Fibroblast of villous mesenchyme (primary cell): Measurements from ENCODE around the gene CDH12. TPM values are rescaled to one million over a fixed set of nuclear protein-coding genes. Genes with fewer than 3 reads are reported as not detected.

Source experiments
- DNase-seq: peaks from one replicate; pipeline ENCODE4 v3.0.0-alpha.2; 2010; ENCODE audit warnings: low read depth
- H3K4me3 ChIP-seq: 2 replicates; pipeline ENCODE4 v1.5.1; 2011; ENCODE audit warnings: low read depth, mild to moderate bottlenecking, low read length
- total RNA-seq: library from RNA; depleted of rRNA; stranded (reverse); fragments of >200 nt; gene quantifications from 2 replicates; pipeline ENCODE4 v1.2.3, GENCODE V29; 2012
- TF ChIP-seq, protein P1 (sequence below): IDR thresholded peaks from 2 replicates; pipeline ENCODE4 v1.5.1; 2012; ENCODE audit warnings: low read depth, mild to moderate bottlenecking, low read length; ENCODE audit not compliant: insufficient read depth

Gene CDH12
- total RNA-seq, 1 donor, result not detected

DNA sequence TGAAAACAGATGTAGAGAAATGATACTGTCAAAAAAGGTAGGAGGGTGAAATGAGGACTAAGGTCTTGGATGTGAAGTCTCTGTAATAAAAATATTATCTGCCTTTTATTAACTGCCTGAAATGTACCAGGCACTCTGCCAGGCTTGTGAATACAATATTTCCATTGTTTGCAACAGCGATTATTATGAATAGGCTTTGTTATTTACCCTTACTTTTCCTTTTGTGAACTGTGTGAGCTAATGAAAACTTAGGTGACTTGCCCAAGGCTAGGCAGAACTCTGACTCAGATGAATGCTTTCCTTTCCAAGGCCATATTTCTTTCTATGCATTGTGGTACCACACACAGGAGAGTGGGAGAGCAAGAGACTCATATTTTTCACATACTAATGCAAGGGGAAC, 204.1 kb downstream of the CDH12 start:
- TF ChIP-seq, protein P1, sequence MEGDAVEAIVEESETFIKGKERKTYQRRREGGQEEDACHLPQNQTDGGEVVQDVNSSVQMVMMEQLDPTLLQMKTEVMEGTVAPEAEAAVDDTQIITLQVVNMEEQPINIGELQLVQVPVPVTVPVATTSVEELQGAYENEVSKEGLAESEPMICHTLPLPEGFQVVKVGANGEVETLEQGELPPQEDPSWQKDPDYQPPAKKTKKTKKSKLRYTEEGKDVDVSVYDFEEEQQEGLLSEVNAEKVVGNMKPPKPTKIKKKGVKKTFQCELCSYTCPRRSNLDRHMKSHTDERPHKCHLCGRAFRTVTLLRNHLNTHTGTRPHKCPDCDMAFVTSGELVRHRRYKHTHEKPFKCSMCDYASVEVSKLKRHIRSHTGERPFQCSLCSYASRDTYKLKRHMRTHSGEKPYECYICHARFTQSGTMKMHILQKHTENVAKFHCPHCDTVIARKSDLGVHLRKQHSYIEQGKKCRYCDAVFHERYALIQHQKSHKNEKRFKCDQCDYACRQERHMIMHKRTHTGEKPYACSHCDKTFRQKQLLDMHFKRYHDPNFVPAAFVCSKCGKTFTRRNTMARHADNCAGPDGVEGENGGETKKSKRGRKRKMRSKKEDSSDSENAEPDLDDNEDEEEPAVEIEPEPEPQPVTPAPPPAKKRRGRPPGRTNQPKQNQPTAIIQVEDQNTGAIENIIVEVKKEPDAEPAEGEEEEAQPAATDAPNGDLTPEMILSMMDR, result no peak
- DNase-seq, result no peak
- H3K4me3 ChIP-seq, result no peak overlapping the region

DNA sequence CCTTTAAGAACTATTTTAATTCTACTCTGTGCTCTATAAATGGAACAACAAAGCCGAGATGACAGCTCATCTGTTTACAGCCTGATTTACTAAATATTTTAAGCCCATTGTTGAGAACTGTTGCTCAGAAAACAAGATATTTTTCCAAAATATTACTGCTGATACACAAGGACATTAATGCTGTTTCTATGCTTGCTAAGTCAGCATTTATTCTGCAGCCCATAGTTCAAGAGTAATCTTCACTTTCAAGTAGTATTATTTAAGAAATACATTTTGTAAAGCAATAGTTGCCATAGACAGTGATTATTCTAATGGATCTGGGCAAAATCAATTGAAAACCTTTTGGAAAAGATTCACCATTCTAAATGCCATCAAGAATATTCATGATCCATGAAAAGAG, 208.3 kb downstream of the CDH12 start:
- H3K4me3 ChIP-seq, result no peak overlapping the region
- TF ChIP-seq, protein P1, result no peak
- DNase-seq, result no peak

DNA sequence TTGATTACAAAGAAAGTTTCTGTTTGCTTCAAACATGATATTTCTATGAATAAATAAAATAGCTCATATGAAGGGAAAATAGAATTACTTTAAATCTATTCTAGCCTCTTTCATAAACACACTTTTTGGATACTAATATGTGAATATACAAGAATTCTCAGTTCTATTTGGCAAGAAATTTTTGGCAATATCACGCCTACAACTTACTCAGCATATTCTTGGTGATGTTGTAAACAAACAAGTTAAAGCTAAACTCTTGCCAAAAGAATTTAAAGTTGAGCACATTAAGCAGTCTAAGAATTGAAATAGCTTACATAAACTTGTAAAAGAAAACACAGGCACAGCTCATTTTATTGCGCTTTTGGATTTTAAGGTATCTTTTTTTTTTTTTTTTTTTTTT, 209.8 kb downstream of the CDH12 start:
- H3K4me3 ChIP-seq, result no peak overlapping the region
- no peak for DNase-seq
- TF ChIP-seq, protein P1, result no peak

DNA sequence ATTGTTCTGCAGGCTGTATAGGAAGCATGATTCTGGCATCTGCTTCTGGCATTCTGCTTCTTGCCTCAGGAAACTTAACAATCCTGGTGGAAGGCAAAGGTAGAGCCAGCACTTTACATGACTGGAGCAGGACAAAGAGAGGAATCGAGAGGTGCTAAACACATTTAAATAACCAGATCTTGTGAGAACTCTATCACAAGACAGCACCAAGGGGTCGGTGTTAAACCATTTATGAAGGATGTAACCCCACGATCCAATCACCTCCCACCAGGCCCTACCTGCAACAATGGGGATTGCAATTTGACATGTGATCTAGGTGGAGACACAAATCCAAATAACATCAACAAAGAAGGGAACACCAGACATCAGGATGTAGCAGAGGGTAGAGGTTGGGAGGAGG, 221.5 kb downstream of the CDH12 start:
- TF ChIP-seq, protein P1, result no peak
- no peak for DNase-seq
- H3K4me3 ChIP-seq, result no peak overlapping the region

DNA sequence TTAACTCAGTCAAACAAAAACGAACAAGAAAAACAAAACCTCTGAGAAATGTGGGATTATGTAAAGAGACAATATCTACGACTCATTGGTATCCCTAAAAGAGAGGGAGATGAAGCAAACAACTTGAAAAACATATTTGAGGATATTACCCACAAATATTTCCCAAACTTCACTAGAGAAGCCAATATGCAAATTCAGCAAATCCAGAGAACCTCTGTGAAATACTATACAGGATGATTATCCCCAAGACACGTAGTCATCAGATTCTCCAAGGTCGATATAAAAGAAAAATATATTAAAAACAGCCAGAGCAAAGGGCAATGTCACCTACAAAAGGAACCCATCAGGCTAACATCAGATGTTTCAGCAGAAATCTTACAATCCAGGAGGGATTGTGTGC, 226.1 kb downstream of the CDH12 start:
- H3K4me3 ChIP-seq, result no peak overlapping the region
- TF ChIP-seq, protein P1, result no peak
- DNase-seq, result no peak

DNA sequence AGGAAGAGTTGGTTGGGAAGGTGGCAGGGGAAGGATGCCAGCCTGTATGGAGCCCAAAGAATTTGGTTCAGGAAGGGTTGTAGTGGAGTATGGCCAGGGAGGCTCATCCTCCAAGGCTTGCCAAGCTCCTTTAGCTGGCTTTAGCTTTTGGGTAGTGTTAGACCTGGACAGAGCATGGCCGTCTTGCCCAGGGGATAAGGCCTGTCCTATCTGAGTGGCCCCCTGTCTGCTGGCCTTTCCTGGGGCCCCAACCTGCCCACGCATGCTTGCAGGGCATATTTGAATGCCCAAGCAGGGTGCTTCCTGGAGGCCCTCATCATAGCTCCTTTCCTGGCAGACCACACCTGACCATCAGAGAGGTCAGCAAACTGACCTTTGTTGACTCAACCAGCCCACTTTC, 227.7 kb downstream of the CDH12 start:
- TF ChIP-seq, protein P1, result no peak
- no peak overlapping the region for H3K4me3 ChIP-seq
- DNase-seq, result no peak

DNA sequence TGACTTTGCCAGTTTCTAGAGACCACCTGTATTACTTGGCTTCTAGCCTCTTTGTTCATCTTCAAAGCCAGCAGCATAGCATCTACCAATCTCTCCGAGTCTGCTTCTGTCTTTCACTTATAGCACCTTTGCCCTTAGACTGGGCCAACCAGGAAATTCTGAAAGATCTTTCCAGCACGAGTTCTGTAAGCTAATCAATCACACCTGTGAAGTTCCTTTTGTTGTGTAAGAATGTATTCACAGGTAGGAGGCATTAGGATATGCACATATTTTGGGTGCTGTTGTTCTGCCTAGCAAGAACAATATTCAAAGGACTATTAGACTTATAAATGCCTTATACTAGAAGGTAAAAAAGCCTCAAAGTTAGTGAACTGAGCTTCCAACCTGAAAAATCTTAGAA, 232.1 kb downstream of the CDH12 start:
- no peak for DNase-seq
- H3K4me3 ChIP-seq, result no peak overlapping the region
- TF ChIP-seq, protein P1, result no peak
